Activated CD8-positive, alpha-beta memory T cell treated with anti-CD3 and anti-CD28 coated beads for 48 hours (primary cell): Measurements from ENCODE around the gene ZEB2.

Experiments used
- DNase-seq, 3 experiments: peaks; one replicate each; pipeline ENCODE4 v3.0.0-alpha.2; 2020; ENCODE audit warnings: low read depth in 2 of 3, low spot score in 2 of 3

The ZEB2 gene

GRCh38 chr2:144496092-144496976, 23.6 kb downstream of the ZEB2 start:
- DNase-seq, result no peak

GRCh38 chr2:144495227-144496091, 24.5 kb downstream of the ZEB2 start:
- no peak for DNase-seq

- DNase-seq, result no peak
These were observed 26.7 kb downstream of the ZEB2 start for GRCh38 chr2:144493027-144493809.

- no peak for DNase-seq
These were observed 29.1 kb downstream of the ZEB2 start for GRCh38 chr2:144490857-144491256.

GRCh38 chr2:144490017-144490416, 29.9 kb downstream of the ZEB2 start:
- no peak for DNase-seq

- DNase-seq, result no peak
These were observed 30.5 kb downstream of the ZEB2 start for GRCh38 chr2:144489315-144489916.

- DNase-seq, result no peak
These were observed 35.5 kb downstream of the ZEB2 start for GRCh38 chr2:144484201-144484948.

- no peak for DNase-seq
These were observed 38.3 kb downstream of the ZEB2 start for GRCh38 chr2:144481666-144482065.

- no peak for DNase-seq
These were observed 38.8 kb downstream of the ZEB2 start for GRCh38 chr2:144481109-144481508.

- no peak for DNase-seq
These were observed 39.6 kb downstream of the ZEB2 start for GRCh38 chr2:144480285-144480684.

GRCh38 chr2:144479659-144480058, 40.3 kb downstream of the ZEB2 start:
- no peak for DNase-seq

GRCh38 chr2:144479138-144479537, 40.8 kb downstream of the ZEB2 start:
- no peak for DNase-seq

- DNase-seq, result no peak
These were observed 42.0 kb downstream of the ZEB2 start for GRCh38 chr2:144477957-144478311.

GRCh38 chr2:144477281-144477956, 42.5 kb downstream of the ZEB2 start:
- no peak for DNase-seq

- no peak for DNase-seq
These were observed 43.2 kb downstream of the ZEB2 start for GRCh38 chr2:144476682-144477081.

- no peak for DNase-seq
These were observed 44.2 kb downstream of the ZEB2 start for GRCh38 chr2:144475569-144476275.

GRCh38 chr2:144475044-144475443, 44.9 kb downstream of the ZEB2 start:
- DNase-seq, result no peak

GRCh38 chr2:144474017-144474416, 45.9 kb downstream of the ZEB2 start:
- no peak for DNase-seq

- DNase-seq, result no peak
These were observed 47.0 kb downstream of the ZEB2 start for GRCh38 chr2:144472911-144473310.
